GM23338 (cell line): Measurements from ENCODE around the gene TMUB1.

Experiments used
- CREB1 ChIP-seq: fragments of 250-450 bp; sonication (Bioruptor Pico); IDR thresholded peaks from 2 replicates; pipeline ENCODE4 v1.5.0; 2020; ENCODE audit warnings: low read depth, mild to moderate bottlenecking, moderate library complexity
- ETS1 ChIP-seq: IDR thresholded peaks from 2 replicates; pipeline ENCODE4 v1.6.1; 2016; ENCODE audit warnings: antibody characterized with exemption
- EZH2 ChIP-seq: fragments of 200-600 bp; sonication (generic); IDR thresholded peaks from one replicate; pipeline ENCODE4 v1.8.0; 2017; ENCODE audit warnings: antibody characterized with exemption, mild to moderate bottlenecking, low read depth; ENCODE audit not compliant: unreplicated experiment
- EZH2phosphoT487 ChIP-seq: fragments of 200-600 bp; sonication (generic); IDR thresholded peaks from one replicate; pipeline ENCODE4 v1.8.1; 2018; ENCODE audit warnings: antibody characterized with exemption; ENCODE audit not compliant: unreplicated experiment
- JUNB ChIP-seq: IDR thresholded peaks from one replicate; pipeline ENCODE4 v1.6.1; 2016; ENCODE audit warnings: antibody characterized with exemption; ENCODE audit not compliant: unreplicated experiment
- NANOG ChIP-seq: IDR thresholded peaks from 2 replicates; pipeline ENCODE4 v1.6.1; 2016; ENCODE audit warnings: antibody characterized with exemption, borderline replicate concordance
- POLR2AphosphoS5 ChIP-seq: IDR thresholded peaks from 2 replicates; pipeline ENCODE4 v1.6.1; 2016; ENCODE audit warnings: antibody characterized with exemption, low read depth
- REST ChIP-seq: IDR thresholded peaks from one replicate; pipeline ENCODE4 v1.6.1; 2018; ENCODE audit warnings: antibody characterized with exemption; ENCODE audit not compliant: unreplicated experiment
- STAT1 ChIP-seq: IDR thresholded peaks from one replicate; pipeline ENCODE4 v1.6.1; 2016; ENCODE audit warnings: antibody characterized with exemption; ENCODE audit not compliant: unreplicated experiment
- ZNF114 ChIP-seq: fragments of 250-450 bp; sonication (Bioruptor Pico); IDR thresholded peaks from 2 replicates; pipeline ENCODE4 v1.5.0; 2020; ENCODE audit warnings: mild to moderate bottlenecking, moderate library complexity
- ZNF331 ChIP-seq: fragments of 250-450 bp; sonication (Bioruptor Pico); IDR thresholded peaks from 2 replicates; pipeline ENCODE4 v1.5.0; 2020; ENCODE audit warnings: low read depth, mild to moderate bottlenecking, moderate library complexity
- TF ChIP-seq, protein P1 (sequence below), 2 experiments: fragments of 200-600 bp in 1 of 2; sonication (generic) in 1 of 2; conservative IDR thresholded peaks; 2 replicates each; pipeline versions ENCODE4 v1.5.1 to v1.6.1; 2016 to 2017; ENCODE audit warnings: antibody characterized with exemption in 2 of 2, low read depth in 2 of 2, mild to moderate bottlenecking in 2 of 2, moderate library complexity in 1 of 2

- no peak for TF ChIP-seq POLR2AphosphoS5
- TF ChIP-seq, protein P1, sequence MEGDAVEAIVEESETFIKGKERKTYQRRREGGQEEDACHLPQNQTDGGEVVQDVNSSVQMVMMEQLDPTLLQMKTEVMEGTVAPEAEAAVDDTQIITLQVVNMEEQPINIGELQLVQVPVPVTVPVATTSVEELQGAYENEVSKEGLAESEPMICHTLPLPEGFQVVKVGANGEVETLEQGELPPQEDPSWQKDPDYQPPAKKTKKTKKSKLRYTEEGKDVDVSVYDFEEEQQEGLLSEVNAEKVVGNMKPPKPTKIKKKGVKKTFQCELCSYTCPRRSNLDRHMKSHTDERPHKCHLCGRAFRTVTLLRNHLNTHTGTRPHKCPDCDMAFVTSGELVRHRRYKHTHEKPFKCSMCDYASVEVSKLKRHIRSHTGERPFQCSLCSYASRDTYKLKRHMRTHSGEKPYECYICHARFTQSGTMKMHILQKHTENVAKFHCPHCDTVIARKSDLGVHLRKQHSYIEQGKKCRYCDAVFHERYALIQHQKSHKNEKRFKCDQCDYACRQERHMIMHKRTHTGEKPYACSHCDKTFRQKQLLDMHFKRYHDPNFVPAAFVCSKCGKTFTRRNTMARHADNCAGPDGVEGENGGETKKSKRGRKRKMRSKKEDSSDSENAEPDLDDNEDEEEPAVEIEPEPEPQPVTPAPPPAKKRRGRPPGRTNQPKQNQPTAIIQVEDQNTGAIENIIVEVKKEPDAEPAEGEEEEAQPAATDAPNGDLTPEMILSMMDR (conservative IDR thresholded peaks at IDR 0.05; ENCODE audit: low read depth in 2 of 2) = no peak
- no peak for TF ChIP-seq ETS1
- TF ChIP-seq JUNB = no peak
- no peak for TF ChIP-seq CREB1 (CRISPR knock-in tag)
- no peak for TF ChIP-seq REST
- no peak for TF ChIP-seq EZH2phosphoT487
- TF ChIP-seq ZNF331 (CRISPR knock-in tag) = no peak
- no peak for TF ChIP-seq EZH2
- TF ChIP-seq ZNF114 = no peak
- no peak for TF ChIP-seq NANOG
- TF ChIP-seq STAT1 = no peak
Measured at GRCh38 chr7:151091988-151092387, 8.7 kb upstream of the TMUB1 start.
